GM10248 (cell line): ENCODE results near the gene FHL2.

Source experiments
- CTCF ChIA-PET: fragments of 300-600 bp; sonication (Branson Sonifier 250); formaldehyde crosslinking; extraction: SDS; loops from one replicate; lab custom pipeline; 2021; ENCODE audit warnings: antibody characterized with exemption; lab: Yijun Ruan, JAX
- POLR2A ChIA-PET: fragments of 350-650 bp; sonication (Branson Sonifier 250); formaldehyde crosslinking; extraction: SDS; loops from one replicate; lab custom pipeline; 2020; ENCODE audit warnings: antibody characterized with exemption; lab: Yijun Ruan, JAX
- DNase-seq: peaks from one replicate; pipeline ENCODE4 v3.0.0; 2012; ENCODE audit errors: extremely low spot score
- CTCF ChIP-seq: IDR thresholded peaks from 2 replicates; pipeline ENCODE4 v1.5.1; 2012; ENCODE audit warnings: mild to moderate bottlenecking, low read depth; ENCODE audit errors: extremely low read depth, missing control alignments, control extremely low read depth

Gene FHL2

GRCh38 chr2:105382177-105382576 lies 16.7 kb downstream of the FHL2 start:
- no peak for TF ChIP-seq CTCF
- no peak for DNase-seq
- CTCF ChIA-PET = no interaction called here
- POLR2A ChIA-PET = no interaction called here

- no peak for DNase-seq
- TF ChIP-seq CTCF = no peak
- ChIA-PET CTCF (no interaction called here), POLR2A (no interaction called here)
Measured at GRCh38 chr2:105381101-105381668, 17.7 kb downstream of the FHL2 start.

DNA sequence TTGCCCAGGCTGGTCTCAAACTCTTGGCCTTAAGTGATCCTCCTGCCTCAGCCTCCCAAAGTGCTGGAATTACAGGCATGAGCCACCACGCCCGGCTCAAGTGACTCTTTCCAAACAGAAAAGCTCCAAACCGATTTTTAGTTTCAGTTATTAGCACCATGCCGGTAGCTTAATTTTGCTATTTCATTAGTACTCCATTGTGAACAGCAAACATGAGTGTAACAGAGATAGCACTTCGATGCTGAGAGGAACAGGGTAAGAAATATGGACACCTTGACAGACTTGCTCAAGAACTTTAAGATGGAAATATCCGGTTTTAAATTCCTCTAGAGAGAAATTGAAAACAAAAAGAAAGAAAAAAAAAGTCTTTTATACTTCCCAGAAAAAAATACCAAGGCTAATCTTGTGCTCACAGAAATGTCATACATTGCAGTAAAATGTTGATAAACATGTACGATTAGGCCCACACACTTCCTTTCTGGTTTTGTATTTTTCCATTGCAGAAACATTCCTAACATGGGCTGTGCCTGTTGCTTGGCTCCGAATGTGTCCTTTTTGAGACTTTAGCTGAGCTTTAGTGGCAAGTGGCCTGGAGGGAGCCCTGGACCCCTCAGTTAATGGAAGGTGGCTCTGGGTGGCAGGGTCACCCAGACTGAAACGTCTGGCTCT lies 18.3 kb downstream of the FHL2 start:
- ChIA-PET POLR2A (no interaction called here), CTCF (interaction anchor here (1.9 kb wide), 1 partner anchor 11 kb away, joined by 4 read pairs; no protein-coding TSS in a partner anchor)
- no peak for TF ChIP-seq CTCF
- DNase-seq = no peak

- POLR2A ChIA-PET = no interaction called here
- no peak for DNase-seq
- CTCF ChIA-PET = interaction anchor here (1.0 to 1.9 kb wide), 3 partner anchors 9 to 167 kb away, joined by 3 to 4 read pairs (median 4); no protein-coding TSS in a partner anchor
- no peak for TF ChIP-seq CTCF
Measured at GRCh38 chr2:105379741-105380186, 19.1 kb downstream of the FHL2 start.

DNA sequence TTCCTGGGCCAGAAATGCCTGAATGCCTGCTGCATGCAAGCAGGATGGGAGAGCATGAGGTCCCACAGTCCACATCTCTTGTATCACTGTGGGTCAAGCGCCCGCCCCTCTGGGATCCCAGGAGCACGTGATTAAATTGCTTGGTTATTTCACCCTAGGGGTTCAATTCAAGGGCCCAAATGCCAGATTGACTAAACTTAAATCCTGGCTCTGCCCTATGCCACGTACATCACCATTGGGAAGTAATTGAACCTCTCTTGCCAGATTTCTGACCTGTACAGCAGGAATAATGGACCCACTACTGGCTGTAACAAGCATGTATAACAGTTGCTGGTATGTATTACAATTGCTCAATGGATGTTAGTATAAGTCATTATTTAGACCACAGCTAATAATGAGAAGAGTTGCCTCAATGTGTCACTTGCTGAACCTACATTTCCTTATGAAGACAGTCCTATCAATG lies 19.9 kb downstream of the FHL2 start:
- no peak for DNase-seq
- TF ChIP-seq CTCF = no peak
- ChIA-PET CTCF (interaction anchor here (1.0 to 2.3 kb wide), 4 partner anchors 8 to 168 kb away, joined by 3 to 11 read pairs (median 4); no protein-coding TSS in a partner anchor), POLR2A (no interaction called here)

GRCh38 chr2:105378276-105378840 lies 20.5 kb downstream of the FHL2 start:
- POLR2A ChIA-PET = no interaction called here
- DNase-seq = no peak
- CTCF ChIA-PET = interaction anchor here (0.9 to 2.3 kb wide), 4 partner anchors 8 to 143 kb away, joined by 4 to 11 read pairs (median 4); no protein-coding TSS in a partner anchor
- no peak for TF ChIP-seq CTCF
